Uterus (tissue), 4 donors: ENCODE data around the gene GPR108. TPM values are rescaled to one million over a fixed set of nuclear protein-coding genes. Genes with fewer than 3 reads are reported as not detected.

Source experiments
- DNase-seq, 2 donors: peaks; one replicate each; pipeline ENCODE4 v3.0.0-alpha.2; 2019 to 2020
- H3K27ac ChIP-seq, 2 donors: fragments of 200-600 bp; sonication (generic); 1 replicate in 1 of 2; 2 replicates in 1 of 2; pipeline ENCODE4 v1.5.1; 2016 to 2018
- H3K27me3 ChIP-seq, 2 donors: fragments of 200-600 bp; sonication (generic); one replicate each; pipeline ENCODE4 v1.5.1; 2018 to 2019; ENCODE audit warnings: control low read depth in 1 of 2
- H3K36me3 ChIP-seq, 2 donors: fragments of 200-600 bp; sonication (generic); one replicate each; pipeline ENCODE4 v1.5.1; 2019; ENCODE audit warnings: control low read depth in 1 of 2
- H3K4me1 ChIP-seq, 2 donors: fragments of 200-600 bp; sonication (generic); one replicate each; pipeline ENCODE4 v1.5.1; 2018 to 2019; ENCODE audit warnings: control low read depth in 1 of 2
- H3K4me3 ChIP-seq, 2 donors: fragments of 200-600 bp; sonication (generic); 1 replicate in 1 of 2; 2 replicates in 1 of 2; pipeline ENCODE4 v1.5.1; 2018 to 2019; ENCODE audit warnings: mild to moderate bottlenecking in 1 of 2
- H3K9me3 ChIP-seq, 2 donors: fragments of 200-600 bp; sonication (generic); one replicate each; pipeline ENCODE4 v1.5.1; 2019; ENCODE audit warnings: control low read depth in 1 of 2
- POLR2A ChIP-seq, 2 donors: fragments of 450-650 bp; IDR thresholded peaks; one replicate each; pipeline ENCODE4 v1.6.1; 2016; ENCODE audit warnings: antibody characterized with exemption in 2 of 2, mild to moderate bottlenecking in 1 of 2, moderate library complexity in 1 of 2
- intact Hi-C: fragments of 100-400 bp; cut with DNase I; formaldehyde crosslinking; loops from one replicate; pipeline ENCODE4 v1.15.1; 2023; ENCODE audit warnings: low total_unique reads
- total RNA-seq, 4 donors: library from RNA; depleted of rRNA in 3 of 4; stranded (reverse); fragments of >200 nt in 3 of 4; gene quantifications; one replicate each; pipeline versions ENCODE4 v1.1.0 to v1.2.4, GENCODE V29; 2014 to 2023
- TF ChIP-seq, protein P1 (sequence below), 4 experiments: fragments of 200-600 bp in 2 of 4; fragments of 450-650 bp in 2 of 4; sonication (generic) in 2 of 4; IDR thresholded peaks; one replicate each; pipeline ENCODE4 v1.5.1; 2016 to 2019; ENCODE audit warnings: antibody characterized with exemption in 4 of 4, mild to moderate bottlenecking in 2 of 4, moderate library complexity in 1 of 4
- donor health status: DM: yes; HTN: yes; CAD: no.

GPR108 gene
- total RNA-seq, 4 donors from 2014 or later: 38.6 to 147 (median 111) TPM

DNA sequence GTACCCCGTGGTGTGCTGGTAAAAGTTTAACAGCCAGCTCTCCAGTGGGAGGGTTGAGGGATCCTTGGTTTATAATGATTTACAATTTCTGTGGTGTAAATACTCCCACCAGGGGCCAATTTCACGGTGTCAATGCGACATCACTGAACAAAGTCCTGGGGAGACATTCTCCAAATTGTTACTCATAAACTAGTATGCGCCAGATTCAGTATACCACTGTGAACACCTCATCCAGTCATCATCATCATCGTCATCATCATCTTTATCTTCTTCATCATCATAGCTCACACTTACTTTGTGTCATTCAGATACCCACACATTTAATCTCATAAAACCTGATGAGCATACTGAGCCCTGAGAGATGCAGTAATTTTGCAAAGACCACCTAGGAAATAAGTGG lies 50.3 kb downstream of the GPR108 start:
- H3K27me3 ChIP-seq: no peaks in the 10 kb centered on the region
- DNase-seq: no peak
- H3K27ac ChIP-seq: no peak overlapping the region
- no peak for TF ChIP-seq POLR2A (IDR thresholded peaks at IDR 0.05)
- TF ChIP-seq, protein P1, sequence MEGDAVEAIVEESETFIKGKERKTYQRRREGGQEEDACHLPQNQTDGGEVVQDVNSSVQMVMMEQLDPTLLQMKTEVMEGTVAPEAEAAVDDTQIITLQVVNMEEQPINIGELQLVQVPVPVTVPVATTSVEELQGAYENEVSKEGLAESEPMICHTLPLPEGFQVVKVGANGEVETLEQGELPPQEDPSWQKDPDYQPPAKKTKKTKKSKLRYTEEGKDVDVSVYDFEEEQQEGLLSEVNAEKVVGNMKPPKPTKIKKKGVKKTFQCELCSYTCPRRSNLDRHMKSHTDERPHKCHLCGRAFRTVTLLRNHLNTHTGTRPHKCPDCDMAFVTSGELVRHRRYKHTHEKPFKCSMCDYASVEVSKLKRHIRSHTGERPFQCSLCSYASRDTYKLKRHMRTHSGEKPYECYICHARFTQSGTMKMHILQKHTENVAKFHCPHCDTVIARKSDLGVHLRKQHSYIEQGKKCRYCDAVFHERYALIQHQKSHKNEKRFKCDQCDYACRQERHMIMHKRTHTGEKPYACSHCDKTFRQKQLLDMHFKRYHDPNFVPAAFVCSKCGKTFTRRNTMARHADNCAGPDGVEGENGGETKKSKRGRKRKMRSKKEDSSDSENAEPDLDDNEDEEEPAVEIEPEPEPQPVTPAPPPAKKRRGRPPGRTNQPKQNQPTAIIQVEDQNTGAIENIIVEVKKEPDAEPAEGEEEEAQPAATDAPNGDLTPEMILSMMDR (IDR thresholded peaks at IDR 0.05): no peak
- intact Hi-C loops: no loop called here
- H3K4me1 ChIP-seq: no peaks in the 10 kb centered on the region
- no peaks in the 10 kb centered on the region for H3K9me3 ChIP-seq
- no peak overlapping the region for H3K4me3 ChIP-seq
- no peaks in the 10 kb centered on the region for H3K36me3 ChIP-seq

DNA sequence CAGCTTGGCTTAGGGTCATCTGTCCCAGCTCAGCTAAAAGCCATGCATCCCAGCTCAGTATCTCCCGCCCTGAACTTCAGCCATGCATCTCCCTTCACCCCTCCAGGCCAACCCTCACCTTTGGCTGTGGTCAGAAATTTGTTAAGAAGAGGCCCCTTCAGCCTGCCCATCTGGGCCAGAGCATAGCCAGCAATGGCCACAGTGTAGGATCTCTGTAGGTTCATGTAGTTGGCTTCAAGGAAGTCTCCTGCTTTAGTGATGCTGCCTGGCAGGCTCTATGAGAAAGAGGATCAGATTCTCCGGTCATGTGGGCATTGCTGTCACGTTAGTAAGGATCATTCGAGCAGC lies 50.8 kb downstream of the GPR108 start:
- no peaks in the 10 kb centered on the region for H3K27me3 ChIP-seq
- no peak overlapping the region for H3K27ac ChIP-seq
- H3K4me1 ChIP-seq: no peaks in the 10 kb centered on the region
- no peak for DNase-seq
- TF ChIP-seq, protein P1 (IDR thresholded peaks at IDR 0.05): no peak
- TF ChIP-seq POLR2A (IDR thresholded peaks at IDR 0.05): no peak
- intact Hi-C loops: no loop called here
- H3K4me3 ChIP-seq: no peak overlapping the region
- H3K9me3 ChIP-seq: no peaks in the 10 kb centered on the region
- H3K36me3 ChIP-seq: no peaks in the 10 kb centered on the region

DNA sequence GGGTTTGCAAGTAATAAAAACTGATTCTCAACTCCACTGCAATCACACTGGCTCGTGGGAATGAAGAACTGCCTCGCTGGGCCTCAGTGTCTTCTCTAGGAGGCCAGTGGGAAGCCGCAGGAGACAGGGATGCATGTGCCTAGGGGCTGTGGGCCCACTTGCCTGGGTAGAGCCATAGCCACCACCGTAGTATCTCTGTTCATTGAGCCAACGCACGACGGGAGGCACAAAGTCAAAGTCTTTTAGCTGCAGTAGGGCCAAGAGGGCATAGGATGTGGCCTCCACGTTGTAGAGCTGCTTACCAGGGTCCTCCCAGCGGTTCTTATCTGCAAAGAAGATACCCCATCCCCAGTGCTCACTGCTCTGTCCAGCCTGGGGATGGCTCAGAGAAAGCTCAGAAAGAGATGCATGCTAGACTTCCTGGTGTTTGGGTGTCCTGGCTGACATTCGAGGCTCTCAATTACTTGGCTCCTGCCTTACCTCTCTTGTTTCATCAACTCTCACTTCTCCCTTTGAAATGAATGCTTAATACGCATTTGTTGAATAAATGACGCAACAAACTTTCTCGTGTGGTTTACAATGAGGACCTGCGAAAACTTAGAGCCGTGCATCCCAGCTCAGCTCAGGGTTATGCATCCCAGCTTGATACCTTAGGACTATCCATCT lies 51.3 kb downstream of the GPR108 start:
- Histone ChIP-seq H3K4me1 (no peaks in the 10 kb centered on the region), H3K27me3 (no peaks in the 10 kb centered on the region), H3K4me3 (no peak overlapping the region), H3K9me3 (no peaks in the 10 kb centered on the region), H3K27ac (no peak overlapping the region), H3K36me3 (no peaks in the 10 kb centered on the region)
- DNase-seq: no peak
- TF ChIP-seq, protein P1 (IDR thresholded peaks at IDR 0.05): no peak
- no peak for TF ChIP-seq POLR2A (IDR thresholded peaks at IDR 0.05)
- intact Hi-C loops: no loop called here

DNA sequence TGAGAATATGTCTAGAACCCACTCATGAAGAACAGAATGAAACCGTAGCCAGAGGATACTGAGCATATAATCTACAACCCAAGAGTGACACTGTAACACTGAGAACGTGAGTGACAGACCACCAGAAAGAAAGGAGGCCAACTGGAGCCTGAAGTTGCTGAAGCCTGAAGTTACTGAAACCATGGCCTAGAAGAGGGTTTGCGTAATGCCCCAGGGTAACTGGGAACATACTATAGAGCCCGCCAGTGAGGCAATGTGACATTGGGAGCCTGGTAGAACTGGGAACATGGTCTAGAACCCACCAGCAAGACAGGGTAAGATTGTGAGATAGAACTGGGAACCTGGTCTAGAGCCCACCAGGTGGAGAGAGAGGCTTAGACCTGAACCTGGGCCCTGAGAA lies 51.9 kb downstream of the GPR108 start:
- Histone ChIP-seq H3K4me3 (no peak overlapping the region), H3K27me3 (no peaks in the 10 kb centered on the region), H3K9me3 (no peaks in the 10 kb centered on the region), H3K36me3 (no peaks in the 10 kb centered on the region), H3K27ac (no peak overlapping the region), H3K4me1 (no peaks in the 10 kb centered on the region)
- no peak for TF ChIP-seq POLR2A (IDR thresholded peaks at IDR 0.05)
- TF ChIP-seq, protein P1 (IDR thresholded peaks at IDR 0.05): no peak
- DNase-seq: no peak
- intact Hi-C loops: no loop called here

DNA sequence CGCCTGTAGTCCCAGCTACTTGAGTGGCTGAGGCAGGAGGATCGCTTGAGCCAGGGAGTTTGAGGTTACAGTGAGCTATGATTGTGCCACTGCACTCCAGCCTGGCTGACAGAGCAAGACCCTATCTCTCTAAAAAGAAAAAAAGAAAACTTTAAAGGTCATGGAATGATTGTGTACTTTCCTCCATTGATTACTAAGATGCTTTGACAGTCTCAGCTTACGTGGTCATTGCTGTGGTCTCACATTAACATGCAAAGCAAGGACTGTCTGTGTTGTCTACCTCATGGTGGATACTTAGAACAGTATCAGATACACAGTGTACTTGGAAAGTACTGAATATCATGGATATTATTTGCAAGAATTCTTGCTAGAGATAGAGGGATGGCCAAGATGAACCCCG lies 53.4 kb downstream of the GPR108 start:
- no peaks in the 10 kb centered on the region for H3K36me3 ChIP-seq
- DNase-seq: no peak

More for the DNA sequence above, 53.4 kb downstream of the GPR108 start:
- Histone ChIP-seq H3K4me3 (no peak overlapping the region), H3K9me3 (no peaks in the 10 kb centered on the region), H3K4me1 (no peaks in the 10 kb centered on the region), H3K27ac (no peak overlapping the region), H3K27me3 (no peaks in the 10 kb centered on the region)
- intact Hi-C loops: no loop called here
- TF ChIP-seq POLR2A (IDR thresholded peaks at IDR 0.05): no peak
